Neuronal stem cell (in vitro differentiated cells): ENCODE results near the gene NXPH2.
A peak's percentile ranks its signal among the peaks of the same experiment; 100 is the strongest.

Experiments used
- DNase-seq: peaks from one replicate; pipeline ENCODE4 v3.0.0-alpha.2; 2013; ENCODE audit warnings: low spot score
- H2AFZ ChIP-seq: one replicate; pipeline ENCODE4 v1.6.1; 2013; ENCODE audit warnings: mild to moderate bottlenecking, low read length, inconsistent platforms
- H2AK5ac ChIP-seq: 2 replicates; pipeline ENCODE4 v1.6.1; 2013; ENCODE audit warnings: low read depth, mild to moderate bottlenecking, inconsistent platforms, low read length, moderate library complexity, mixed read lengths
- H2BK120ac ChIP-seq: 2 replicates; pipeline ENCODE4 v1.6.1; 2013; ENCODE audit warnings: low read depth, mild to moderate bottlenecking, inconsistent platforms, low read length, moderate library complexity, mixed read lengths
- H2BK12ac ChIP-seq: one replicate; pipeline ENCODE4 v1.6.1; 2013; ENCODE audit warnings: low read length, inconsistent platforms
- H2BK15ac ChIP-seq: 2 replicates; pipeline ENCODE4 v1.6.1; 2013; ENCODE audit warnings: mild to moderate bottlenecking, low read length, inconsistent platforms, mixed read lengths
- H2BK5ac ChIP-seq: one replicate; pipeline ENCODE4 v1.6.1; 2013; ENCODE audit warnings: inconsistent platforms, mild to moderate bottlenecking, low read length, moderate library complexity
- H3K14ac ChIP-seq: one replicate; pipeline ENCODE4 v1.6.1; 2013; ENCODE audit warnings: low read length, inconsistent platforms
- H3K18ac ChIP-seq: 2 replicates; pipeline ENCODE4 v1.6.1; 2013; ENCODE audit warnings: low read length, inconsistent platforms
- H3K23ac ChIP-seq: 2 replicates; pipeline ENCODE4 v1.6.1; 2013; ENCODE audit warnings: low read depth, mild to moderate bottlenecking, mixed read lengths, low read length, inconsistent platforms; ENCODE audit not compliant: poor library complexity
- H3K27ac ChIP-seq: replicated peaks from 3 replicates; pipeline ENCODE4 v1.5.1; 2013; ENCODE audit warnings: low read length, inconsistent platforms
- H3K27me3 ChIP-seq, 3 experiments: 2 replicates each; pipeline ENCODE4 v1.6.1; 2013; ENCODE audit warnings: low read length in 3 of 3, mild to moderate bottlenecking in 2 of 3, inconsistent platforms in 1 of 3, low read depth in 1 of 3, mixed read lengths in 1 of 3, moderate library complexity in 1 of 3; ENCODE audit not compliant: control insufficient read depth in 3 of 3, insufficient read depth in 3 of 3
- H3K36me3 ChIP-seq, 2 donors: replicated peaks in 1 of 2; 2 replicates each; pipeline ENCODE4 v1.6.1; 2013; ENCODE audit warnings: low read length in 2 of 2; ENCODE audit not compliant: control insufficient read depth in 2 of 2, insufficient read depth in 2 of 2
- H3K4ac ChIP-seq: 2 replicates; pipeline ENCODE4 v1.6.1; 2013; ENCODE audit warnings: inconsistent platforms, mild to moderate bottlenecking, low read length, moderate library complexity
- H3K4me1 ChIP-seq, 2 donors: 1 replicate in 1 of 2; 2 replicates in 1 of 2; pipeline ENCODE4 v1.6.1; 2013; ENCODE audit warnings: low read length in 2 of 2, low read depth in 1 of 2; ENCODE audit not compliant: control insufficient read depth in 2 of 2, insufficient read depth in 1 of 2
- H3K4me2 ChIP-seq: one replicate; pipeline ENCODE4 v1.6.1; 2013; ENCODE audit warnings: mild to moderate bottlenecking, low read length, inconsistent platforms; ENCODE audit not compliant: insufficient read depth, poor library complexity, severe bottlenecking
- H3K4me3 ChIP-seq, 2 donors: 2 replicates each; pipeline ENCODE4 v1.5.1; 2013; ENCODE audit warnings: low read length in 2 of 2, mild to moderate bottlenecking in 2 of 2, inconsistent platforms in 1 of 2, moderate library complexity in 1 of 2
- H3K79me1 ChIP-seq: one replicate; pipeline ENCODE4 v1.6.1; 2013; ENCODE audit warnings: low read depth, mild to moderate bottlenecking, inconsistent platforms, low read length, moderate library complexity
- H3K9ac ChIP-seq: one replicate; pipeline ENCODE4 v1.6.1; 2013; ENCODE audit warnings: mild to moderate bottlenecking, low read depth, low read length, inconsistent platforms; ENCODE audit not compliant: poor library complexity
- H3K9me3 ChIP-seq, 2 donors: replicated peaks in 1 of 2; 2 replicates each; pipeline versions ENCODE3 to v1.6.1; 2013; ENCODE audit warnings: low read length in 2 of 2, mild to moderate bottlenecking in 2 of 2, inconsistent platforms in 1 of 2, low read depth in 1 of 2, mixed read lengths in 1 of 2, moderate library complexity in 1 of 2; ENCODE audit not compliant: control insufficient read depth in 2 of 2, insufficient read depth in 1 of 2
- H4K8ac ChIP-seq: one replicate; pipeline ENCODE4 v1.6.1; 2013; ENCODE audit warnings: low read depth, mild to moderate bottlenecking, inconsistent platforms, low read length, moderate library complexity
- H4K91ac ChIP-seq: one replicate; pipeline ENCODE4 v1.6.1; 2013; ENCODE audit warnings: low read length, low read depth, mild to moderate bottlenecking, inconsistent platforms; ENCODE audit not compliant: poor library complexity
- WGBS, 2 donors: extraction: QIAGEN DNeasy Blood & Tissue Kit; methylation state at CpG; one replicate each; pipeline ENCODE4 v1.1.7; 2013; ENCODE audit warnings: missing lambda C conversion rate in 2 of 2, mixed read lengths in 1 of 2; ENCODE audit not compliant: insufficient read length in 2 of 2, insufficient replicate concordance in 1 of 2; ENCODE audit errors: extremely low coverage in 2 of 2; 5-methylcytosine and 5-hydroxymethylcytosine counted together

Gene NXPH2

GRCh38 chr2:138713069-138713496 is 67.1 kb downstream of the NXPH2 start:
- H2AFZ ChIP-seq = peak overlapping the region; percentile 67
- H3K4me1 ChIP-seq = peaks cover 0 to 5% of the 10 kb centered on the region in 2 donors
- H3K18ac ChIP-seq = no peak overlapping the region
- no CpG with 5 or more reads among the region's 5 CpGs for WGBS, 2 donors
- no peak overlapping the region for H3K9ac ChIP-seq
- no peak overlapping the region for H2BK15ac ChIP-seq
- H3K4me3 ChIP-seq = no peak overlapping the region
- H3K36me3 ChIP-seq = no peaks in the 10 kb centered on the region
- H3K9me3 ChIP-seq = no peaks in the 10 kb centered on the region
- no peaks in the 10 kb centered on the region for H3K79me1 ChIP-seq
- no peak overlapping the region for H4K91ac ChIP-seq
- H3K23ac ChIP-seq = no peak overlapping the region
- H3K27ac ChIP-seq = no peak overlapping the region
- no peak overlapping the region for H2BK5ac ChIP-seq
- no peak overlapping the region for H2BK12ac ChIP-seq
- H3K4me2 ChIP-seq = no peak overlapping the region
- H2AK5ac ChIP-seq = no peak overlapping the region
- no peak overlapping the region for H3K14ac ChIP-seq
- no peak overlapping the region for H4K8ac ChIP-seq
- no peak overlapping the region for H2BK120ac ChIP-seq
- H3K27me3 ChIP-seq = no peaks in the 10 kb centered on the region
- DNase-seq = no peak
- H3K4ac ChIP-seq = no peak overlapping the region

DNA sequence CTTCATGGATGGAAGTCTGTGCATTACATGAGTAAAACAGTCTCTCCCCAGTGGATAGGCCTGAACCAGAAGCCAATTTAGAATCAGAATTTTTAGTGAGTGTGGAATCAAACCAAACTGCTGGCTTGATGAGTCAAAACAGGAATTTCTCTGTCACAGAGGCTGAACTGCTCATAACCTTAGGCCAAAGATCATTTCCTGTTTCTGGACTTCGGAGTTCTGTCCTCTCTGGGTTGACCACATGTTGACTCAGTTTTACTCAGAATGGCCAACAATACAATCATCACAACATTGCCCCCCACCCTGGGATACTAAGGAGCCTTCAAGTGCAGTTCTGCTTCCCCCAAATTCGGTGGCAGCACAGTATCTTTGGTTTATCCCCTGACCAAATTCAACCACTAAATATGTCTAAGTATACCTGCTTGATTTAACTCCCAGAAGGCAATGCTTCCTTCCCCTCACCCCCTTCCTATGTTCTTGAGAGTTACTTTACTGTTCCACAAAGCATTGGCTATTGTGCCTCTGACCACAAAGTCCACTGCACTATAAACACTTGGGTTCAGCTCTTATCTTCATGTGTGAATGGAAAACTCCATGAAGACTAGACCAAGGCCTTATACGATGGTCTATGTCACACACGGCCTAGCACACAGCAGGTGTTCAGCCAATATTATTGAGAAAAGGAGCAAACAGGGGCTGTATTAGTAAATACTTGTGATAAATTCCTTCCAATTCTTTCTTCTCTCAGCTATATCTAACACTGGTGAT is 67.8 kb downstream of the NXPH2 start:
- H4K8ac ChIP-seq = no peak overlapping the region
- H3K79me1 ChIP-seq = no peaks in the 10 kb centered on the region
- H3K4me1 ChIP-seq = peaks cover 0 to 5% of the 10 kb centered on the region in 2 donors
- DNase-seq = no peak
- H3K4me3 ChIP-seq = no peak overlapping the region
- no peak overlapping the region for H2BK5ac ChIP-seq
- H3K27ac ChIP-seq = no peak overlapping the region
- WGBS, 2 donors = no CpG with 5 or more reads among the region's 4 CpGs
- H3K23ac ChIP-seq = no peak overlapping the region
- no peak overlapping the region for H3K14ac ChIP-seq
- H2BK12ac ChIP-seq = no peak overlapping the region
- H3K4ac ChIP-seq = no peak overlapping the region
- H3K9me3 ChIP-seq = no peaks in the 10 kb centered on the region
- no peak overlapping the region for H2BK120ac ChIP-seq
- H2AFZ ChIP-seq = no peak overlapping the region
- H3K27me3 ChIP-seq = no peaks in the 10 kb centered on the region
- H2AK5ac ChIP-seq = no peak overlapping the region
- H3K4me2 ChIP-seq = no peak overlapping the region
- no peak overlapping the region for H3K9ac ChIP-seq
- no peaks in the 10 kb centered on the region for H3K36me3 ChIP-seq
- H4K91ac ChIP-seq = no peak overlapping the region
- H3K18ac ChIP-seq = no peak overlapping the region
- H2BK15ac ChIP-seq = no peak overlapping the region

DNA sequence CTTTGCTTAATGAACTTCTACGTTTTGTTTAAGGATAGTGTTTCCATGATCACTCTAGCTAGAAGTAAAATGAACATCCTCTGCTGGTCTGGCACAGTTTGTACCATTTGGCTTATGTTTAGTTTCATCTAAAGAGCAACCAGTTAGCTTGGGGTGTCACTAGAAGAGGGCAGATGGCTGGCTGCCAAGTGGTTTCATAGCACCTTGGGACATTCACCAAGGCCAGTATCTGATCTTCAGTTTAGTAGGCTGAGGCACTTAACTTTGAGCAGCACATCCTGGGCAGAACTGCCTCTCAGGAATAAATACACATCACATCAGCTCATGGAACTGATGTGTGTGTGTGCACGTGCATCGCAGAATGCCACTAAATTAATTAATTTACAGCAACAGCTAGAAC is 68.4 kb downstream of the NXPH2 start:
- Histone ChIP-seq H2AK5ac (no peak overlapping the region), H3K27me3 (no peaks in the 10 kb centered on the region), H2BK120ac (no peak overlapping the region), H3K4me3 (no peak overlapping the region), H3K4me1 (peaks cover 0 to 5% of the 10 kb centered on the region in 2 donors), H3K4ac (no peak overlapping the region), H4K91ac (no peak overlapping the region), H3K18ac (no peak overlapping the region), H3K27ac (no peak overlapping the region), H3K79me1 (no peaks in the 10 kb centered on the region), H2BK5ac (no peak overlapping the region), H4K8ac (no peak overlapping the region), H2BK12ac (no peak overlapping the region), H2BK15ac (no peak overlapping the region), H3K9me3 (no peaks in the 10 kb centered on the region), H3K4me2 (no peak overlapping the region), H3K9ac (no peak overlapping the region), H3K14ac (no peak overlapping the region), H2AFZ (no peak overlapping the region), H3K36me3 (no peaks in the 10 kb centered on the region), H3K23ac (no peak overlapping the region)
- WGBS, 2 donors = no CpG with 5 or more reads among the region's 3 CpGs
- no peak for DNase-seq

DNA sequence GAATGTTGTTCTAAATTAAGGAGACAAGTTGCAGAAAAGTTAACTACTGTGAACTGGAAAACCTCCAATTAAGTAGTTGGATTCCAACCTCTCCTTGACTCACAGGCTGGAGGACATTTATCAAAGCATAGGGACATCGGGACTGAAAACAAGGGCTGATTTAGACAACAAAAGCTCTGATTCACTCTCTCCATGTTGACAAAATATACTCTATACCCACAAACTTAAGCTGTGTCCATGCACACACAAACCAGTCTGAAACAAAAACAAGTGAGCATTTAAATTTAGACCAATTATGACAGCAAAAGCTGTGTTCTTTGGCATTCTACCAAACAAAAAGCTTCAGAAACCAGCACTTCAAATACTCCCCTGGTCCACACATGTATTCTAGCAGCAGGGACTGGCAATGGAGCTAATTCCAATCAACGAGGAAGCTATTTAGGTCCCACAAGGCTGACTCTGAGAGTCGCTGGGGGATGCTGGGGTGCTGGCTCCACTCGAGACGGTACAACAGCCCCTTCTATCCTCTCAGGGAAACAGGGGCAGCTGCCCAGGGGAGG is 71.4 kb downstream of the NXPH2 start:
- no CpG with 5 or more reads among the region's 5 CpGs for WGBS, 2 donors
- no peak overlapping the region for H3K27ac ChIP-seq

More for the DNA sequence above, 71.4 kb downstream of the NXPH2 start:
- Histone ChIP-seq H3K4me2 (no peak overlapping the region), H3K23ac (no peak overlapping the region), H4K8ac (no peak overlapping the region), H3K9me3 (no peaks in the 10 kb centered on the region), H2BK5ac (no peak overlapping the region), H2AFZ (no peak overlapping the region), H3K27me3 (no peaks in the 10 kb centered on the region), H3K4me3 (no peak overlapping the region), H3K36me3 (no peaks in the 10 kb centered on the region), H3K18ac (no peak overlapping the region), H2BK12ac (no peak overlapping the region), H3K4ac (no peak overlapping the region), H4K91ac (no peak overlapping the region), H2AK5ac (no peak overlapping the region), H3K14ac (no peak overlapping the region), H2BK15ac (no peak overlapping the region), H2BK120ac (no peak overlapping the region), H3K9ac (no peak overlapping the region), H3K4me1 (peaks cover 0 to 5% of the 10 kb centered on the region in 2 donors), H3K79me1 (no peaks in the 10 kb centered on the region)
- DNase-seq = no peak
